OCI-LY7 (cell line): ENCODE data around the gene WAS.
"Not testable (repeated sequence)": the region's sequence is repeated elsewhere in the genome, so short reads cannot be mapped to it uniquely, and the experiment has no call there.

Experiments
- CTCF ChIP-seq: fragments of 200-600 bp; sonication (generic); conservative IDR thresholded peaks from 2 replicates; pipeline ENCODE4 v1.5.1; 2014; ENCODE audit warnings: mild to moderate bottlenecking, antibody characterized with exemption, low read length, moderate library complexity, mixed read lengths
- EZH2phosphoT487 ChIP-seq: fragments of 200-600 bp; sonication (generic); IDR thresholded peaks from 2 replicates; pipeline ENCODE4 v1.6.1; 2018; ENCODE audit warnings: low read depth, borderline replicate concordance, mild to moderate bottlenecking, mixed run types, antibody characterized with exemption, low read length, moderate library complexity, mixed read lengths

GRCh38 chrX:48691746-48692145, 8.1 kb downstream of the WAS start:
- not testable (repeated sequence) for TF ChIP-seq CTCF, EZH2phosphoT487
